A673 (cell line): ENCODE data around the gene AMPH. TPM values are rescaled to one million over a fixed set of nuclear protein-coding genes. Genes with fewer than 3 reads are reported as not detected.

Experiments
- BruUV-seq: library from RNA; stranded (reverse); fragments of 400-500 nt; replicated peaks from 2 replicates; lab custom pipeline; 2021; lab: Mats Ljungman, UMichigan
- CTCF ChIA-PET: fragments of 300-600 bp; sonication (Branson Sonifier 250); formaldehyde crosslinking; loops from one replicate; lab custom pipeline; 2022; ENCODE audit warnings: antibody characterized with exemption; lab: Charles Lee
- POLR2A ChIA-PET: fragments of 300-600 bp; sonication (Branson Sonifier 250); formaldehyde crosslinking; loops from one replicate; lab custom pipeline; 2022; ENCODE audit warnings: antibody characterized with exemption; ENCODE audit not compliant: low non-redundant PET; lab: Charles Lee
- DNase-seq: peaks from one replicate; pipeline ENCODE4 v3.0.0-alpha.2; 2015; ENCODE audit warnings: low spot score
- H3K27ac ChIP-seq: fragments of 200-600 bp; sonication (generic); 2 replicates; pipeline ENCODE4 v1.5.1; 2016; ENCODE audit warnings: mixed run types, low read depth, mild to moderate bottlenecking, mixed read lengths, antibody characterized with exemption, low read length; ENCODE audit not compliant: poor library complexity, severe bottlenecking
- H3K27me3 ChIP-seq: fragments of 200-600 bp; sonication (generic); replicated peaks from 2 replicates; pipeline ENCODE4 v1.6.1; 2017; ENCODE audit warnings: mixed run types, low read depth, mild to moderate bottlenecking, mixed read lengths, antibody characterized with exemption, low read length; ENCODE audit not compliant: insufficient read depth, poor library complexity
- H3K36me3 ChIP-seq: fragments of 200-600 bp; sonication (generic); 2 replicates; pipeline ENCODE4 v1.6.1; 2016; ENCODE audit warnings: mixed run types, mild to moderate bottlenecking, mixed read lengths, antibody characterized with exemption, low read length; ENCODE audit not compliant: insufficient read depth, poor library complexity, severe bottlenecking
- H3K4me1 ChIP-seq: fragments of 200-600 bp; sonication (generic); 2 replicates; pipeline ENCODE4 v1.6.1; 2017; ENCODE audit warnings: mixed run types, mild to moderate bottlenecking, mixed read lengths, antibody characterized with exemption, low read length; ENCODE audit not compliant: insufficient read depth, poor library complexity, severe bottlenecking
- H3K4me3 ChIP-seq: fragments of 200-600 bp; sonication (generic); 2 replicates; pipeline ENCODE4 v1.5.1; 2016; ENCODE audit warnings: low read depth, mixed run types, mild to moderate bottlenecking, mixed read lengths, low read length; ENCODE audit not compliant: poor library complexity, severe bottlenecking
- H3K9me3 ChIP-seq: fragments of 200-600 bp; sonication (generic); 2 replicates; pipeline ENCODE4 v1.6.1; 2016; ENCODE audit warnings: mixed run types, low read depth, mild to moderate bottlenecking, mixed read lengths, antibody characterized with exemption, low read length; ENCODE audit not compliant: poor library complexity, severe bottlenecking
- EZH2 ChIP-seq: fragments of 200-600 bp; sonication (generic); IDR thresholded peaks from 2 replicates; pipeline ENCODE4 v1.6.1; 2017; ENCODE audit warnings: borderline replicate concordance, low read depth, mild to moderate bottlenecking, mixed read lengths, antibody characterized with exemption, low read length; ENCODE audit not compliant: poor library complexity, severe bottlenecking
- intact Hi-C: fragments of 100-400 bp; cut with micrococcal nuclease; formaldehyde crosslinking; loops from one replicate; pipeline ENCODE4 v1.10.0; 2022; ENCODE audit not compliant: unreplicated experiment
- total RNA-seq: library from RNA; stranded (reverse); gene quantifications from 2 replicates; pipeline ENCODE4 v1.2.3, GENCODE V29; 2021
- TF ChIP-seq, protein P1 (sequence below): fragments of 300-800, 200-600 bp; sonication (generic); conservative IDR thresholded peaks from 2 replicates; pipeline ENCODE4 v1.5.1; 2017; ENCODE audit warnings: low read depth, mild to moderate bottlenecking, antibody characterized with exemption, low read length, moderate library complexity, mixed read lengths

AMPH gene
- total RNA-seq, 1 experiment from 2014 or later: 2.1 TPM

DNA sequence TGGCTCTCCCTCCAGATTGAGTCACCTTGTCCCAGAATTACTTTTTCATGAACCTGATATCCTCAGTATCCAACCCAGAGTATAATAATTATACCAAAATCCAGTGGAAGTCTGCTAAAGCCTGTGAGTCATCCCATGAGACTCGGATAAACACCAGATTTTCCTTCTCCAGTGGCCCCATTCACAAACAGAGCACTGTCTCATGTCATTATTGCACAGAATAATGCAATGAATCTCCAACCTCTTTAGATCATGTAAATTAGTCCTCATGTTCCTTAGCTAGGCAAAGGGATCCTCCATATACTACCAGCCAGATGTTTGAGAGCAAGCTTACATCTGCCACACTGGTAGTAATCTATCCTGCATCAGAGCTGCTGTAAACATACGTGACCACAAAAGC, 89.0 kb downstream of the AMPH start:
- no peak overlapping the region for H3K27ac ChIP-seq
- CTCF ChIA-PET: no interaction called here
- intact Hi-C loops: no loop called here
- H3K9me3 ChIP-seq: no peaks in the 10 kb centered on the region
- no TSS peak for BruUV-seq
- TF ChIP-seq EZH2: no peak
- TF ChIP-seq, protein P1, sequence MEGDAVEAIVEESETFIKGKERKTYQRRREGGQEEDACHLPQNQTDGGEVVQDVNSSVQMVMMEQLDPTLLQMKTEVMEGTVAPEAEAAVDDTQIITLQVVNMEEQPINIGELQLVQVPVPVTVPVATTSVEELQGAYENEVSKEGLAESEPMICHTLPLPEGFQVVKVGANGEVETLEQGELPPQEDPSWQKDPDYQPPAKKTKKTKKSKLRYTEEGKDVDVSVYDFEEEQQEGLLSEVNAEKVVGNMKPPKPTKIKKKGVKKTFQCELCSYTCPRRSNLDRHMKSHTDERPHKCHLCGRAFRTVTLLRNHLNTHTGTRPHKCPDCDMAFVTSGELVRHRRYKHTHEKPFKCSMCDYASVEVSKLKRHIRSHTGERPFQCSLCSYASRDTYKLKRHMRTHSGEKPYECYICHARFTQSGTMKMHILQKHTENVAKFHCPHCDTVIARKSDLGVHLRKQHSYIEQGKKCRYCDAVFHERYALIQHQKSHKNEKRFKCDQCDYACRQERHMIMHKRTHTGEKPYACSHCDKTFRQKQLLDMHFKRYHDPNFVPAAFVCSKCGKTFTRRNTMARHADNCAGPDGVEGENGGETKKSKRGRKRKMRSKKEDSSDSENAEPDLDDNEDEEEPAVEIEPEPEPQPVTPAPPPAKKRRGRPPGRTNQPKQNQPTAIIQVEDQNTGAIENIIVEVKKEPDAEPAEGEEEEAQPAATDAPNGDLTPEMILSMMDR: no peak
- POLR2A ChIA-PET: no interaction called here
- no peaks in the 10 kb centered on the region for H3K36me3 ChIP-seq
- no peak for DNase-seq
- H3K27me3 ChIP-seq: no peaks in the 10 kb centered on the region
- H3K4me3 ChIP-seq: no peak overlapping the region
- no peaks in the 10 kb centered on the region for H3K4me1 ChIP-seq

DNA sequence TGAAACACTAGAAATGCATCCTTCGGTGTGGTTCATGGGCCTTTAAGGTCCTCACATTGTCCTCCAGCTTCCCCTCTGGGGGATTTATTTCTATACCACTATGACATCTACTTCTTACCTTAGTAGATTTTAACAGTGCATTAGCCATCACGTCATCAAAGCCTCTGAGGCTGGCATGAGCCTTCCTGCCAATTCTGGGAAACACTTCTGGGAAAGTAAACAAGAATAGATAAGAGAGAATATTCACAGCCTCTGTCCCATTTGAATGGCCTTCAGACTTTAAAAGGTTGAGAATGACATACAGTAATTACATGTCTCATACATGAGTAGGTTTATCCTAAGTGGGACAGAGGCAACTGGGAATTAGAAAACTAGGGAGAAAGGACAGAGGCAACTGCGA, 89.7 kb downstream of the AMPH start:
- Histone ChIP-seq H3K27ac (no peak overlapping the region), H3K9me3 (no peaks in the 10 kb centered on the region), H3K27me3 (no peaks in the 10 kb centered on the region), H3K36me3 (no peaks in the 10 kb centered on the region), H3K4me3 (no peak overlapping the region), H3K4me1 (no peaks in the 10 kb centered on the region)
- no peak for DNase-seq
- ChIA-PET POLR2A (no interaction called here), CTCF (no interaction called here)
- intact Hi-C loops: no loop called here
- no TSS peak for BruUV-seq
- TF ChIP-seq, protein P1: no peak
- no peak for TF ChIP-seq EZH2

DNA sequence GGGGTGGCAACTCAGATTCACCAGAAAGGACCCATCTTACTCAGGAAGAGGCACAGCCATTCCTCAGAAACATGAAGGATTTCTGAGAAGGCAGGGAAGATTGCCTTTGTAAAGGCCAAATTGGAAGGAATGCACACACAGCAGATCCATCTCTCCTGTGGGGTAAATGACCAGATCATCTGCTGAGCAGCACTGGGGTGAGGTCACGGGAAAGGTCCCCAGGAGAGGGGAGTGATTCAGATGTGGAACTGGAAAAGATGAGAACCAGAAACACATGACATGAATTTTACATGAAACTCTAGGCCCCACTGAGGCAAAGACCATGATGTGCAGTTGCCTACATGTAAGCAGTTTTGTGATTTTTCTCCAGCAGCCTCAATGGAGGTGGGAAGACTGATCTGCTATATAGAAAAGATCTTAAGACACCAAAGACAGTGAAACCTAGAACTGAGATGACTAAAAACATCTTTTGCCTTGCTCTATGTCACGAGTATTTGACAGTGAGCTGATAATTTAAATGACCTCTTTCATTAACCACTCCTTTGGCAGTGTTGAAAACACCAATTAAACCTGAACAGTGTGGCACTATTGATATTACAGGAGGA, 91.6 kb downstream of the AMPH start:
- H3K9me3 ChIP-seq: no peaks in the 10 kb centered on the region
- no peak overlapping the region for H3K27ac ChIP-seq
- intact Hi-C loops: no loop called here
- POLR2A ChIA-PET: no interaction called here
- no peak for DNase-seq
- no peaks in the 10 kb centered on the region for H3K27me3 ChIP-seq
- H3K4me3 ChIP-seq: no peak overlapping the region
- no peaks in the 10 kb centered on the region for H3K36me3 ChIP-seq
- no peak for TF ChIP-seq EZH2
- TF ChIP-seq, protein P1: no peak
- no TSS peak for BruUV-seq
- no peaks in the 10 kb centered on the region for H3K4me1 ChIP-seq
- CTCF ChIA-PET: no interaction called here
